GM21529 (cell line): Measurements from ENCODE around the gene GRM5.
A peak's percentile ranks its signal among the peaks of the same experiment; 100 is the strongest.
"Not testable (repeated sequence)": the region's sequence is repeated elsewhere in the genome, so short reads cannot be mapped to it uniquely, and the experiment has no call there.

ENCODE experiments used
- ATAC-seq: cut with Tn5 transposase; IDR thresholded peaks from one replicate; pipeline ENCODE4 v1.9.1; 2021; ENCODE audit not compliant: unreplicated experiment

GRM5 gene

DNA sequence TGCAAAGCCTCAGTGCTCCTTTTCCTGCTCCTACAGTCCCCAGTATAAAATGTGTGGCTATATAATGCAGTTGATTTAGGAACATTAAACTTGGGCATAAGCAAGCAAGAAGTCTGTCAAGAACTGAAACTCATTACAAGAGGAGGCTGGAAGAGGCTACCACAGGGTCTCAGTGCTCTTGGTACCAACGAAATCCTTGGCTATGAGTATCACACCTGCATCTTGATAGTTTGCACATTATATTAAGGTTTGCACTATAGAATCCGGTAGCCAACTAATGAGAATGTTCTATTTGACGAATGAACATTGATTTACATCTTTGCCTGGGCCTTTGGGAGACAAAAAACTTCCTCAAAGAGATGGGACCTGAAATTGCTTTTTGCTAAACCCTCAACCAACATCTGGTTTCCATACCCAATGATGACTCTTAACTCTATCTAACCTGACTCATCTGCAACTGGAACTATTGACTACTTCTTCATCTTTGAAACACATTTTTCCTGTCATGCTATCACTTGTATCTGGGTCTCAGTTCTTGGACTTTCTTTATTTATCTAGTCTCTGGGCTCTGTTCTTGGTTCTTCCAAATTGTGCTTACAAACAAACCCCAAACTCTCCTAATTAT lies 521.0 kb downstream of the GRM5 start:
- ATAC-seq = peak; percentile 12

GRCh38 chr11:88543902-88544655 lies 521.7 kb downstream of the GRM5 start:
- ATAC-seq = peak; percentile 100

DNA sequence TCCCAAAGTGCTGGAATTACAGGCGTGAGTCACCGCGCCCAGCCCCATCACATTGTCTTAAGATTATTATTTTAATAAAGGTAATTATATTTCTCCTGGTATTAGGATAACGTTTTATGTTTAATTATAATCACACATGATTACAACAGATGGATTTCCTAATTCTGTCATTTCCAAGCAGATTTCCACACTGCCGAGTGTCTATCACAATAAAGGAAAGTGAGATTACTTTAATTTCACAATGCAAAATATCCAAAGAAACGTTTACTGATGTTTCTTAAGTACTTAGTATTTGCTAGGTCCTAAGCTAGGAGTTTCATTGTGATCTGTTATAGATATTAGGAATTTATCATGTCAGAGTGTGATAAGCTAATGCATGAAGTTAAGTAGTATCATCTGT lies 524.8 kb downstream of the GRM5 start:
- no peak for ATAC-seq

DNA sequence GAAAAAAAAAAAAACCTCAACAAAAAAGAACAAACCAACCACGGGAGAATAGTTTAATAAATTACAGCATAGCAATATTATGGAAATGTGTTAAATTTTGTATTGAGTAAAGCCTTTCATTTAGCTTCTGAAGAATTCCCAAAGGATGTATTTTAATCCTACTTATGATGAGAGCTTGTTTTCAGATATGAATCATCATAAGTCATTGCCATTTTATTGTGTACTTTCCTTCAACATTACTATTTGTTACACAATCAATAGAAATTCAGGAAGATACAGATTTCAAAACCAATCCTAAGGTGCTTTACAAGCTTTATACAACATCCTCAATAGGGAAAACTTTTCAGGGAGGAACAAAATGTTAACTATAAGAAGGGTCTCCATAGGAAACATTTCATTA lies 527.7 kb downstream of the GRM5 start:
- ATAC-seq = no peak

DNA sequence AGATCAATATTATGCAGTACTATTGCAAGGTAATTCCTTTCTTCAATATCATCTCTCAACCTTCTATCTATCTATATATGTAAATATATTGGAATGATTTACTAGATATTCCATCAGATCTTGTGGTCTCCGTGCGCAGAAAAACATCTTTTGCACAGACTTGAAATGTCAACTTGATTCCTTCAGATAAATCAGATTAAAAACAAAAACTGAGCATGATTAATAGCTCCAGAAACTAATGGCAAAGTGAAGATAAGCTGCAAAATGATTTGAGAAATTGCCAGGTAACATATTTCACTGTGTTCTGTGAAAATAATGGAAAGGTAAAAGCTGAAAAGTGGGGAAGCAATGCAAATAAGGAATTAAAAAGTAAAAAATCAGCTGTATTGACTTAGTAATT lies 528.2 kb downstream of the GRM5 start:
- no peak for ATAC-seq

- ATAC-seq = no peak
These were observed 529.0 kb downstream of the GRM5 start for GRCh38 chr11:88536616-88537265.

DNA sequence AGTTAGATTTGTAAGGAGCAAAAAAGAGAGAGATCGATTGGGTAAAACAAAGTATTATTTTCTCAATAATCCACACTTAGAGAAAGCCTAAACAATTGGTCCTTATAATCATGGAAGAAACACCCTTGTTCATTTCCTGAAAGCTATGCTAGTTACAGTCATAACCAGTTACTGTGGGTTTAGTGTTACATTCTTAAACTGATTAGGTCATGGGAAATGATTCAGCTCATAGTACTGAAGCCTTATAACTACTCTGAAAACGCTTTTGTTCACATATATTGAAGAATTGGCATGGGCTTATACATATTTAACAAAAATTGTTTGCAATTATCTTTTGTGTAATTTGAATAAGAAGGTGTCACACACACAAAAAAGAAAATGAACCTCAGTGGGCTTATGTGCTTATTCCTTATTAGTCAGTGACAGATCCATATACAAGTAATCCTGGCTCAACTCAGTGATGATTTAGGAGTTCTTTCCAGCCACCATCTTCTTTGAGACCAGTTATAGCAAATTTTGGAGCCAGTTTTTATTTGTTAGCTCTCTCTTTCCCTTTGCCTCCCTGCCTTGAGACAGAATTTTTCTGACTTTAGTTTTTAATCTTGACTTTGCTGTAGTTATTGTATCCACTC lies 529.8 kb downstream of the GRM5 start:
- ATAC-seq = peak; percentile 94

DNA sequence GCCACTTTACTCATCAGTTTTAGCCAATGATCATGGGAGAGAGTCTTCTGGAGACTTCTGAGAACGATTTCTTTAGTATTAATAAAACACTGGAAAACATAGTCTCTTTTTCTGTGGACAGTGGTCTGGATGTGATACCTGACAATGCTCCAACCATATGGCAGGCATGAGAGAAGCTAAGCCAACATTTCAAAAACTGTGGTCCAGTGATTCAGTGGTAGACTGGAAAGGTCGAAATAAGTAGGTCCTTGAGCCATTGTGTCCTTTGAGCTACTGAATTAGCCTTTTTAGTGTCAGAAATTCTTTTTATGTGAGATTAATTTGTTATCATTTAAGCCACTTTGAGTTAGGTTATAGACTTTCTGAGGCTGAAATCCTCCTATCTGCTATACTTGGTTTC lies 530.5 kb downstream of the GRM5 start:
- ATAC-seq = no peak

- ATAC-seq = not testable (repeated sequence)
These were observed 531.1 kb downstream of the GRM5 start for GRCh38 chr11:88534706-88535105.

DNA sequence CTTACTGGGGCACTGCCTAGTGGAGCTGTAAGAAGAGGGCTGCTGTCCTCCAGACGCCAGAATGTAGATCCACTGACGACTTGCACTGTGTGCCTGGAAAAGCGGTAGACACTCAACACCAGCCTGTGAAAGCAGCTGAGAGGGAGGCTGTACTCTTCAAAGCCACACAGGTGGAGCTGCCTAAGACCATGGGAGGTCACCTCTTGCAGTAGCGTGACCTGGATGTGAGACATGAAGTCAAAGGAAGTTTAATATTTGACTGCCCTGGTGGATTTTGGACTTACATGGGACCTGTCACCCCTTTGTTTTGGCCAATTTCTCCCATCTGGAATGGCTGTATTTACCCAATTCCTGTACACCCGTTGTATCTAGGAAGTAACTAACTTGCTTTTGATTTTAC lies 531.6 kb downstream of the GRM5 start:
- no peak for ATAC-seq

DNA sequence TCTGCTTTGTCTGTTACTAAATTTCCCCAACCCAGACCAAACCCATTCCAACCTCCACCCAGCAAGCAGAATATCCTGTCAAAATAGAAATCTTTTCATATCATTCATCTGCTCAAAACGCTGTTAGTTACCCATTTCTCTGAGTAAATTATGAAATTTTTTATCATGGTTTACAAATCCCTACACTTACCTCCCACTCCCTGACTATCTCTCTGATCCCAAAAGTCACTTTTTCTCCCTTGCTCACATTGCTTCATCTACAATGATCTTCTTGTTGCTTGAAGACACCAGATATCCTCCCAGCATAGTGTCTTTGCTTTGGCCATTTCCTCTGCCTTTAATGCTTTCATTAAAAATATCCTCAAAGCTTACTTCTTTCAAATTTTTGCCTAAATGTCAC lies 532.8 kb downstream of the GRM5 start:
- ATAC-seq = no peak

DNA sequence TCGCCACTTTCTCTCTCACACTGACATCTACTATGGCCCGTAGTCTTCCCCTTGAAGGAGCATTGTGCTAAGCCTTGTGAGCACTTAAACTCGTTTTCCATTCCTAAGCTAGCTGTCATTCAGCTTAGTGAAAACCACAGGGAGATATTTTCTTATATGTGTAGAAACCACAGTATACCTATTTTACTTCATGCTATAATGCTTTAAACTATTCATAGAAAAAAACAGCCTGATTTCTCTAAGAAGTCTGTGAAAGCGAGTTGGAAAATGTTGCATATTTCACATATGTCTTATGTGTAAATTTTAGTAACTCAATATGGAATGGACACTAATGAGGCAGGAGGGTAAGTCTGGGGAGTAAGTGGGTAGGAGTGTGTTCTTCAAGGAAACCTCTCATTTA lies 534.0 kb downstream of the GRM5 start:
- ATAC-seq = no peak

- ATAC-seq = no peak
These were observed 536.4 kb downstream of the GRM5 start for GRCh38 chr11:88529426-88529825.

DNA sequence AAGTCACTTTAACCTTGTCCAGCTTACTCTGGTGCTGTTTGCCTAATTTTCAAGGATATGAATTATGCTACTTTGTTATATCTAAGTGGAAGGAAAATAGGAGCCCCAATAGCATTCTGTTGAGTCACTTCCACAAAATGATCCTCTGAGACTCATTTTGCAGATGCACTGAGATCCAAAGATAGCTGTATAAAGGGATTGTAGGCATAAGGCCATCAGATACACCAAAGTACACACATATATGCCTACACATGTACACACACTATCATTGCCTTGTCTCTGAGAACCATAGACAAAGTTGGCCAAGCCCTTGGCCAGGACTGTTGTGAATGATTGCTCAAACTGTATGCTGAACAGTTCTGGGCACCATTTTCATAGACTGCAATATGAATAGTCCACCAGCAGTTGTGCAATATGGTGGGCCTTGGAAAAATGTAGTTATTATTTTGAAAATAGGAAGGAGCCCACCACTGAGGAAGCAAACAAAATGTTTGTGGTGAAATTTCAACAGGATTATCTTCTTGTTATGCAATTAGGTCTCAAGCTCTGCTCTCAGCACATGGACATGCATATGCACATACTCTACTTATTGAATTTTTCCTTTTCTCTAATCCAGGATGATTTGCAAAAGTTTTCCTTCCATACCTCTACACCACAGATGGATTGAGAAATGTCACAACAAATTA lies 542.3 kb downstream of the GRM5 start:
- no peak for ATAC-seq

- ATAC-seq = no peak
These were observed 543.0 kb downstream of the GRM5 start for GRCh38 chr11:88522624-88523385.

- no peak for ATAC-seq
These were observed 544.0 kb downstream of the GRM5 start for GRCh38 chr11:88521799-88522201.

- ATAC-seq = no peak
These were observed 544.4 kb downstream of the GRM5 start for GRCh38 chr11:88521399-88521798.

- no peak for ATAC-seq
These were observed 545.4 kb downstream of the GRM5 start for GRCh38 chr11:88520391-88520790.

- no peak for ATAC-seq
These were observed 550.8 kb downstream of the GRM5 start for GRCh38 chr11:88515002-88515401.

GRCh38 chr11:88511006-88511405 lies 554.8 kb downstream of the GRM5 start:
- no peak for ATAC-seq
